Measurements from ENCODE around the gene PGK1. TPM values are rescaled to one million over a fixed set of nuclear protein-coding genes. Genes with fewer than 3 reads are reported as not detected.
A peak's percentile ranks its signal among the peaks of the same experiment; 100 is the strongest.
"Not testable (repeated sequence)": the region's sequence is repeated elsewhere in the genome, so short reads cannot be mapped to it uniquely, and the experiment has no call there.

PGK1 gene
- total RNA-seq, 1 donor from 2014 or later, result 259 TPM

GRCh38 chrX:78074088-78074487, 30.0 kb upstream of the PGK1 start:
- Mint-ChIP-seq H3K4me3 (no peak overlapping the region), H3K9me3 (peaks cover 35% of the 10 kb centered on the region), H3K36me3 (no peaks in the 10 kb centered on the region), H3K4me1 (no peaks in the 10 kb centered on the region), H3K27ac (no peak overlapping the region), H3K27me3 (ENCODE audit: low read depth) (no peaks in the 10 kb centered on the region)
- TF ChIP-seq CTCF (IDR thresholded peaks at IDR 0.05; ENCODE audit: unreplicated experiment), result no peak
- DNase-seq (ENCODE audit: low spot score in 2 of 2, unreplicated experiment in 2 of 2), result no peak

GRCh38 chrX:78075787-78076389, 28.2 kb upstream of the PGK1 start:
- no peaks in the 10 kb centered on the region for H3K4me1 Mint-ChIP-seq
- TF ChIP-seq CTCF (IDR thresholded peaks at IDR 0.05; ENCODE audit: unreplicated experiment), result no peak
- no peak overlapping the region for H3K4me3 Mint-ChIP-seq
- DNase-seq (ENCODE audit: low spot score in 2 of 2, unreplicated experiment in 2 of 2), result no peak
- H3K27ac Mint-ChIP-seq, result no peak overlapping the region
- peaks cover 37% of the 10 kb centered on the region for H3K9me3 Mint-ChIP-seq
- no peaks in the 10 kb centered on the region for H3K36me3 Mint-ChIP-seq
- no peaks in the 10 kb centered on the region for H3K27me3 Mint-ChIP-seq (ENCODE audit: low read depth)

- H3K36me3 Mint-ChIP-seq; H3K27ac Mint-ChIP-seq; H3K4me3 Mint-ChIP-seq; DNase-seq (ENCODE audit: low spot score in 2 of 2, unreplicated experiment in 2 of 2); H3K27me3 Mint-ChIP-seq (ENCODE audit: low read depth); H3K4me1 Mint-ChIP-seq: not testable (repeated sequence)
- peaks cover 27% of the 10 kb centered on the region for H3K9me3 Mint-ChIP-seq
These were observed 22.6 kb upstream of the PGK1 start for GRCh38 chrX:78081413-78081812.

GRCh38 chrX:78092296-78092695, 11.8 kb upstream of the PGK1 start:
- H3K27ac Mint-ChIP-seq, result no peak overlapping the region
- DNase-seq (ENCODE audit: low spot score in 2 of 2, unreplicated experiment in 2 of 2), result no peak
- no peaks in the 10 kb centered on the region for H3K36me3 Mint-ChIP-seq
- TF ChIP-seq CTCF (IDR thresholded peaks at IDR 0.05; ENCODE audit: unreplicated experiment), result peak; percentile 20
- H3K9me3 Mint-ChIP-seq, result peaks cover 28% of the 10 kb centered on the region
- no peaks in the 10 kb centered on the region for H3K27me3 Mint-ChIP-seq (ENCODE audit: low read depth)
- H3K4me1 Mint-ChIP-seq, result no peaks in the 10 kb centered on the region
- no peak overlapping the region for H3K4me3 Mint-ChIP-seq

- TF ChIP-seq CTCF (IDR thresholded peaks at IDR 0.05; ENCODE audit: unreplicated experiment), result no peak
- Mint-ChIP-seq H3K9me3 (peaks cover 19% of the 10 kb centered on the region), H3K27me3 (ENCODE audit: low read depth) (no peaks in the 10 kb centered on the region), H3K4me3 (no peak overlapping the region), H3K27ac (no peak overlapping the region), H3K36me3 (no peaks in the 10 kb centered on the region), H3K4me1 (peaks cover 9% of the 10 kb centered on the region)
- no peak for DNase-seq (ENCODE audit: low spot score in 2 of 2, unreplicated experiment in 2 of 2)
These were observed 5.9 kb upstream of the PGK1 start for GRCh38 chrX:78098108-78098507.

- H3K36me3 Mint-ChIP-seq, result peaks cover 2% of the 10 kb centered on the region
- no peak overlapping the region for H3K27ac Mint-ChIP-seq
- H3K27me3 Mint-ChIP-seq (ENCODE audit: low read depth), result no peaks in the 10 kb centered on the region
- peaks cover 29% of the 10 kb centered on the region for H3K9me3 Mint-ChIP-seq
- H3K4me1 Mint-ChIP-seq, result peaks cover 32% of the 10 kb centered on the region
- no peak for DNase-seq (ENCODE audit: low spot score in 2 of 2, unreplicated experiment in 2 of 2)
- no peak overlapping the region for H3K4me3 Mint-ChIP-seq
- TF ChIP-seq CTCF (IDR thresholded peaks at IDR 0.05; ENCODE audit: unreplicated experiment), result no peak
These were observed 2.0 kb upstream of the PGK1 start for GRCh38 chrX:78102091-78102490.

Measured in mesothelial cell of epicardium (in vitro differentiated cells).